HepG2 (cell line): ENCODE measurements around the gene EIF5B. TPM values are rescaled to one million over a fixed set of nuclear protein-coding genes. Genes with fewer than 3 reads are reported as not detected.
A peak's percentile ranks its signal among the peaks of the same experiment; 100 is the strongest.

Experiments used
- ATF1 ChIP-seq: IDR thresholded peaks from 2 replicates; pipeline ENCODE4 v1.6.1; 2016; ENCODE audit warnings: mild to moderate bottlenecking, control low read depth
- DZIP1 ChIP-seq: sonication (generic); formaldehyde crosslinking; IDR thresholded peaks from 2 replicates; pipeline ENCODE4 v1.5.0; 2020; ENCODE audit warnings: mild to moderate bottlenecking, missing genetic modification reagents
- FOXK2 ChIP-seq: fragments of 450-650 bp; IDR thresholded peaks from 2 replicates; pipeline ENCODE4 v1.6.1; 2016
- GATAD2A ChIP-seq: IDR thresholded peaks from 2 replicates; pipeline ENCODE4 v1.6.1; 2016
- GPN1 ChIP-seq: sonication (generic); formaldehyde crosslinking; IDR thresholded peaks from 2 replicates; pipeline ENCODE4 v1.5.1; 2020; ENCODE audit warnings: missing genetic modification reagents, borderline replicate concordance
- HNRNPL ChIP-seq: fragments of 200-400 bp; formaldehyde crosslinking; IDR thresholded peaks from 2 replicates; pipeline ENCODE4 v1.6.1; 2017; ENCODE audit warnings: mild to moderate bottlenecking, low read depth, low read length
- KLF13 ChIP-seq: sonication (generic); formaldehyde crosslinking; IDR thresholded peaks from 2 replicates; pipeline ENCODE4 v1.4.0; 2020; ENCODE audit warnings: mild to moderate bottlenecking, missing genetic modification reagents
- LCORL ChIP-seq, 2 experiments: fragments of 450-650 bp in 1 of 2; sonication (generic) in 1 of 2; formaldehyde crosslinking in 1 of 2; IDR thresholded peaks; 2 replicates each; pipeline versions ENCODE4 v1.5.0 to v1.6.1; 2017 to 2020; ENCODE audit warnings: antibody characterized with exemption in 1 of 2, missing genetic modification reagents in 1 of 2
- MAZ ChIP-seq, 2 experiments: sonication (generic) in 1 of 2; formaldehyde crosslinking in 1 of 2; IDR thresholded peaks; 2 replicates each; pipeline versions ENCODE4 v1.5.0 to v1.6.1; 2012 to 2020; ENCODE audit warnings: low read depth in 2 of 2, mild to moderate bottlenecking in 2 of 2, borderline replicate concordance in 1 of 2, improper control_type of control experiment in 1 of 2, low read length in 1 of 2, missing genetic modification reagents in 1 of 2, moderate library complexity in 1 of 2
- MIER3 ChIP-seq: IDR thresholded peaks from 2 replicates; pipeline ENCODE4 v1.6.1; 2016; ENCODE audit warnings: missing compliant biosample characterization, borderline replicate concordance
- MTA3 ChIP-seq: sonication (generic); formaldehyde crosslinking; IDR thresholded peaks from 2 replicates; pipeline ENCODE4 v1.4.0; 2020; ENCODE audit warnings: missing genetic modification reagents
- NAIF1 ChIP-seq: sonication (generic); formaldehyde crosslinking; IDR thresholded peaks from 2 replicates; pipeline ENCODE4 v1.5.0; 2020; ENCODE audit warnings: mild to moderate bottlenecking, missing genetic modification reagents, borderline replicate concordance
- NFE2 ChIP-seq: sonication (generic); formaldehyde crosslinking; IDR thresholded peaks from 2 replicates; pipeline ENCODE4 v1.4.0; 2020; ENCODE audit warnings: missing genetic modification reagents
- NR2F1 ChIP-seq, 2 experiments: fragments of 450-650 bp in 1 of 2; formaldehyde crosslinking in 1 of 2; IDR thresholded peaks; 2 replicates each; pipeline versions ENCODE4 v1.5.0 to v1.6.1; 2016 to 2020; ENCODE audit warnings: mild to moderate bottlenecking in 1 of 2, missing compliant biosample characterization in 1 of 2, missing genetic modification reagents in 1 of 2, moderate library complexity in 1 of 2
- RORA ChIP-seq: sonication (generic); formaldehyde crosslinking; IDR thresholded peaks from 2 replicates; pipeline ENCODE4 v1.5.0; 2020; ENCODE audit warnings: mild to moderate bottlenecking, missing genetic modification reagents, moderate library complexity
- SIN3A ChIP-seq: IDR thresholded peaks from 2 replicates; pipeline ENCODE4 v1.6.1; 2011; ENCODE audit warnings: low read depth, mild to moderate bottlenecking, control low read depth, low read length, borderline replicate concordance
- TBP ChIP-seq: sonication (generic); formaldehyde crosslinking; IDR thresholded peaks from 2 replicates; pipeline ENCODE4 v1.5.0; 2020; ENCODE audit warnings: missing genetic modification reagents
- ZBTB34 ChIP-seq: sonication (generic); formaldehyde crosslinking; IDR thresholded peaks from 2 replicates; pipeline ENCODE4 v1.8.0; 2022; ENCODE audit warnings: mild to moderate bottlenecking, missing genetic modification reagents
- ZNF292 ChIP-seq: sonication (generic); formaldehyde crosslinking; IDR thresholded peaks from 2 replicates; pipeline ENCODE4 v1.8.1; 2022; ENCODE audit warnings: mild to moderate bottlenecking, low read depth, missing genetic modification reagents, borderline replicate concordance
- ZNF331 ChIP-seq: sonication (generic); formaldehyde crosslinking; IDR thresholded peaks from 2 replicates; pipeline ENCODE4 v1.4.0; 2020; ENCODE audit warnings: missing genetic modification reagents
- ZNF468 ChIP-seq: sonication (generic); formaldehyde crosslinking; IDR thresholded peaks from 2 replicates; pipeline ENCODE4 v1.8.0; 2022; ENCODE audit warnings: mild to moderate bottlenecking, moderate library complexity, missing genetic modification reagents
- ZNF496 ChIP-seq: sonication (generic); formaldehyde crosslinking; IDR thresholded peaks from 2 replicates; pipeline ENCODE4 v1.8.1; 2023; ENCODE audit warnings: mild to moderate bottlenecking, moderate library complexity, missing genetic modification reagents; ENCODE audit not compliant: insufficient replicate concordance
- ZNF598 ChIP-seq: sonication (generic); formaldehyde crosslinking; IDR thresholded peaks from 2 replicates; pipeline ENCODE4 v1.5.1; 2020; ENCODE audit warnings: mild to moderate bottlenecking, missing genetic modification reagents, borderline replicate concordance
- ZNF781 ChIP-seq: sonication (generic); formaldehyde crosslinking; IDR thresholded peaks from 2 replicates; pipeline ENCODE4 v1.5.1; 2020; ENCODE audit warnings: borderline replicate concordance, mild to moderate bottlenecking, missing genetic modification reagents; ENCODE audit errors: not compliant biosample characterization
- ZNF883 ChIP-seq: sonication (generic); formaldehyde crosslinking; IDR thresholded peaks from 2 replicates; pipeline ENCODE4 v1.5.1; 2020; ENCODE audit warnings: mild to moderate bottlenecking, missing genetic modification reagents; ENCODE audit errors: not compliant biosample characterization
- polyA plus RNA-seq, 8 experiments: library from polyadenylated mRNA; depleted of rRNA in 3 of 8; stranded (reverse) in 7 of 8; unstranded in 1 of 8; fragments of >200 nt; fragmentation: Illumina TruSeq in 4 of 8; extraction: Trizol in 4 of 8; gene quantifications; 2 replicates each; pipeline versions ENCODE4 v1.2.1 to v1.2.3, GENCODE V29; 2011 to 2016; ENCODE audit warnings: low read depth in 4 of 8, missing spikeins in 1 of 8, mixed read lengths in 1 of 8; ENCODE audit not compliant: insufficient read depth in 1 of 8
- total RNA-seq, 5 experiments: library from RNA; depleted of rRNA; stranded (reverse); fragments of >200 nt; fragmentation: Illumina TruSeq; extraction: Trizol; gene quantifications; 2 replicates each; pipeline ENCODE4 v1.2.3, GENCODE V29; 2016; ENCODE audit warnings: low read depth in 1 of 5

Gene EIF5B
- total and polyA plus RNA-seq, 2 of the 13 experiments (the other 11 are each of a cell fraction or from before 2014, with no cell fraction given): 8.8 to 32.1 TPM

GRCh38 chr2:99335911-99336803 lies 1.0 kb upstream of the EIF5B start, which contains the start of gene TXNDC9 (continued):
- TF ChIP-seq MAZ (IDR thresholded peaks at IDR 0.05; ENCODE audit: borderline replicate concordance, low read depth, low read length) (peak; percentile 83; the same call in 1 of the 2 replicates), MAZ (CRISPR knock-in tag; IDR thresholded peaks at IDR 0.05; ENCODE audit: low read depth) (peak; percentile 65; the same call in 1 of the 2 replicates), ZNF598 (CRISPR knock-in tag) (peak; percentile 98), KLF13 (CRISPR knock-in tag) (peak; percentile 91; the same call in 1 of the 2 replicates), ZNF496 (CRISPR knock-in tag) (no peak), FOXK2 (peak; percentile 63; the same call in 1 of the 2 replicates), ZNF292 (CRISPR knock-in tag) (peak; percentile 87), NFE2 (CRISPR knock-in tag) (no peak), MTA3 (CRISPR knock-in tag) (no peak), ZNF331 (CRISPR knock-in tag) (peak; percentile 93; the same call in 1 of the 2 replicates), ZBTB34 (no peak; the same call in none of the 2 replicates), ZNF883 (CRISPR knock-in tag) (peak; percentile 96), MIER3 (CRISPR knock-in tag) (peak; percentile 95), TBP (CRISPR knock-in tag) (no peak), DZIP1 (peak; percentile 70; the same call in 1 of the 2 replicates), SIN3A (peak; percentile 97), ATF1 (0 out of 2 replicates have a peak, but pooled peaks have one; percentile 0), NR2F1 (CRISPR knock-in tag; IDR thresholded peaks at IDR 0.05) (no peak; a peak in 1 of 4 replicates), HNRNPL (0 out of 2 replicates have a peak, but pooled peaks have one; percentile 43), GATAD2A (CRISPR knock-in tag) (peak; percentile 79), LCORL (IDR thresholded peaks at IDR 0.05) (0 out of 2 replicates have a peak, but pooled peaks have one; percentile 9), LCORL (CRISPR knock-in tag; IDR thresholded peaks at IDR 0.05) (peak; percentile 30; the same call in 1 of the 2 replicates), ZNF781 (peak; percentile 55), NAIF1 (peak; percentile 71; the same call in 1 of the 2 replicates), RORA (CRISPR knock-in tag) (no peak), ZNF468 (CRISPR knock-in tag) (no peak), GPN1 (CRISPR knock-in tag) (no peak)
